H9 (cell line): ENCODE results near the gene ANAPC4. TPM values are rescaled to one million over a fixed set of nuclear protein-coding genes. Genes with fewer than 3 reads are reported as not detected.
A peak's percentile ranks its signal among the peaks of the same experiment; 100 is the strongest.

Source experiments
- DNase-seq: peaks from one replicate; pipeline ENCODE4 v3.0.0-alpha.2; 2017
- H2AFZ ChIP-seq: one replicate; pipeline ENCODE4 v1.6.1; 2013; ENCODE audit warnings: mild to moderate bottlenecking, low read length, control low read depth, moderate library complexity
- H2AK5ac ChIP-seq: 2 replicates; pipeline ENCODE4 v1.6.1; 2013; ENCODE audit warnings: low read length, control low read depth, mixed read lengths; ENCODE audit not compliant: insufficient read length
- H2BK120ac ChIP-seq: one replicate; pipeline ENCODE4 v1.6.1; 2013; ENCODE audit warnings: low read depth, mild to moderate bottlenecking, low read length, control low read depth, inconsistent platforms; ENCODE audit not compliant: poor library complexity, severe bottlenecking
- H2BK12ac ChIP-seq: 2 replicates; pipeline ENCODE4 v1.6.1; 2013; ENCODE audit warnings: low read length, control low read depth, mixed read lengths, low read depth; ENCODE audit not compliant: insufficient read length
- H2BK15ac ChIP-seq: 2 replicates; pipeline ENCODE4 v1.6.1; 2013; ENCODE audit warnings: low read depth, low read length, control low read depth
- H2BK20ac ChIP-seq: one replicate; pipeline ENCODE4 v1.6.1; 2013; ENCODE audit warnings: low read depth, mild to moderate bottlenecking, low read length, control low read depth, inconsistent platforms; ENCODE audit not compliant: poor library complexity, severe bottlenecking
- H2BK5ac ChIP-seq: 2 replicates; pipeline ENCODE4 v1.6.1; 2013; ENCODE audit warnings: low read length, control low read depth, mixed read lengths; ENCODE audit not compliant: insufficient read length
- H3K14ac ChIP-seq: 2 replicates; pipeline ENCODE4 v1.6.1; 2013; ENCODE audit warnings: low read length, control low read depth; ENCODE audit not compliant: insufficient read depth
- H3K18ac ChIP-seq: 2 replicates; pipeline ENCODE4 v1.6.1; 2013; ENCODE audit warnings: low read depth, mild to moderate bottlenecking, mixed read lengths, low read length, control low read depth; ENCODE audit not compliant: insufficient read length
- H3K23ac ChIP-seq: 2 replicates; pipeline ENCODE4 v1.6.1; 2013; ENCODE audit warnings: low read length, control low read depth, mixed read lengths, low read depth; ENCODE audit not compliant: insufficient read length
- H3K23me2 ChIP-seq: 2 replicates; pipeline ENCODE4 v1.6.1; 2013; ENCODE audit warnings: low read depth, mild to moderate bottlenecking, mixed read lengths, low read length, control low read depth; ENCODE audit not compliant: insufficient read length, poor library complexity, severe bottlenecking
- H3K27ac ChIP-seq: 2 replicates; pipeline ENCODE4 v1.5.1; 2013; ENCODE audit warnings: low read length, control low read depth, mixed read lengths, low read depth; ENCODE audit not compliant: insufficient read length
- H3K27me3 ChIP-seq: 2 replicates; pipeline ENCODE4 v1.6.1; 2013; ENCODE audit warnings: low read length, control low read depth, inconsistent platforms; ENCODE audit not compliant: insufficient read depth
- H3K4ac ChIP-seq: 2 replicates; pipeline ENCODE4 v1.6.1; 2013; ENCODE audit warnings: low read depth, mild to moderate bottlenecking, control low read depth, inconsistent platforms, low read length, moderate library complexity
- H3K4me1 ChIP-seq: 2 replicates; pipeline ENCODE4 v1.6.1; 2013; ENCODE audit warnings: low read length, control low read depth, inconsistent platforms; ENCODE audit not compliant: insufficient read depth
- H3K4me2 ChIP-seq: 2 replicates; pipeline ENCODE4 v1.6.1; 2013; ENCODE audit warnings: low read length, control low read depth, mixed read lengths; ENCODE audit not compliant: insufficient read length, insufficient read depth
- H3K56ac ChIP-seq: 2 replicates; pipeline ENCODE4 v1.6.1; 2013; ENCODE audit warnings: low read depth, mild to moderate bottlenecking, mixed read lengths, low read length, control low read depth; ENCODE audit not compliant: insufficient read length
- H3K79me1 ChIP-seq: 2 replicates; pipeline ENCODE4 v1.6.1; 2013; ENCODE audit warnings: low read depth, mild to moderate bottlenecking, moderate library complexity, low read length, control low read depth, inconsistent platforms; ENCODE audit not compliant: insufficient read depth, poor library complexity, severe bottlenecking
- H3K79me2 ChIP-seq: 2 replicates; pipeline ENCODE4 v1.6.1; 2013; ENCODE audit warnings: low read length, control low read depth, inconsistent platforms; ENCODE audit not compliant: insufficient read depth
- H3K9ac ChIP-seq: 2 replicates; pipeline ENCODE4 v1.6.1; 2013; ENCODE audit warnings: low read length, control low read depth, mixed read lengths; ENCODE audit not compliant: insufficient read length; ENCODE audit errors: extremely low read depth
- H3K9me3 ChIP-seq: one replicate; pipeline ENCODE4 v1.6.1; 2013; ENCODE audit warnings: low read depth, low read length, inconsistent platforms; ENCODE audit not compliant: control insufficient read depth
- H3T11ph ChIP-seq: one replicate; pipeline ENCODE4 v1.6.1; 2013; ENCODE audit warnings: mild to moderate bottlenecking, low read length, control low read depth, inconsistent platforms
- H4K20me1 ChIP-seq: one replicate; pipeline ENCODE4 v1.6.1; 2013; ENCODE audit not compliant: control insufficient read depth, insufficient read length, insufficient read depth
- H4K5ac ChIP-seq: 2 replicates; pipeline ENCODE4 v1.6.1; 2013; ENCODE audit warnings: low read depth, mild to moderate bottlenecking, mixed read lengths, low read length, control low read depth; ENCODE audit not compliant: insufficient read length
- H4K8ac ChIP-seq: replicated peaks from 2 replicates; pipeline ENCODE4 v1.6.1; 2013; ENCODE audit warnings: low read length, control low read depth, mixed read lengths, low read depth; ENCODE audit not compliant: insufficient read length
- H4K91ac ChIP-seq: 2 replicates; pipeline ENCODE4 v1.6.1; 2013; ENCODE audit warnings: low read depth, mild to moderate bottlenecking, moderate library complexity, mixed read lengths, low read length, control low read depth; ENCODE audit not compliant: insufficient read length
- H3K27ac Mint-ChIP-seq, 3 experiments: 2 replicates in 2 of 3; 3 replicates in 1 of 3; pipeline ENCODE4 v1.8.0; 2020 to 2021; ENCODE audit warnings: mixed read lengths in 3 of 3, mild to moderate bottlenecking in 1 of 3, moderate library complexity in 1 of 3
- H3K27me3 Mint-ChIP-seq: 2 replicates; pipeline ENCODE4 v1.8.0; 2021; ENCODE audit warnings: low read depth, mild to moderate bottlenecking, moderate library complexity, mixed read lengths
- H3K36me3 Mint-ChIP-seq, 3 experiments: 2 replicates in 2 of 3; 3 replicates in 1 of 3; pipeline ENCODE4 v1.8.0; 2020 to 2021; ENCODE audit warnings: low read depth in 3 of 3, mixed read lengths in 3 of 3; ENCODE audit not compliant: insufficient read depth in 1 of 3
- H3K4me1 Mint-ChIP-seq, 2 experiments: 2 replicates each; pipeline ENCODE4 v1.8.0; 2020; ENCODE audit warnings: mixed read lengths in 2 of 2
- H3K4me3 Mint-ChIP-seq, 2 experiments: 2 replicates in 1 of 2; 3 replicates in 1 of 2; pipeline ENCODE4 v1.8.0; 2020 to 2021; ENCODE audit warnings: mild to moderate bottlenecking in 2 of 2, mixed read lengths in 2 of 2, moderate library complexity in 1 of 2
- H3K9me3 Mint-ChIP-seq, 2 experiments: 2 replicates in 1 of 2; 3 replicates in 1 of 2; pipeline ENCODE4 v1.8.0; 2020; ENCODE audit warnings: mild to moderate bottlenecking in 2 of 2, mixed read lengths in 2 of 2, moderate library complexity in 1 of 2
- WGBS: extraction: QIAGEN DNeasy Blood & Tissue Kit; methylation state at CpG from one replicate; pipeline ENCODE4 v1.1.7; 2013; ENCODE audit warnings: missing lambda C conversion rate, low lambda C conversion rate, mixed read lengths; ENCODE audit not compliant: insufficient read length; ENCODE audit errors: extremely low coverage; 5-methylcytosine and 5-hydroxymethylcytosine counted together
- total RNA-seq: library from RNA; stranded (reverse); gene quantifications from 2 replicates; pipeline ENCODE4 v1.2.1, GENCODE V29; 2021
- TF ChIP-seq, protein P1 (sequence below): fragments of 200-600 bp; sonication (generic); conservative IDR thresholded peaks from 3 replicates; pipeline ENCODE4 v1.8.0; 2021; ENCODE audit warnings: antibody characterized with exemption, mild to moderate bottlenecking

Gene ANAPC4
- total RNA-seq, 1 experiment from 2014 or later: 42.5 TPM

- Histone ChIP-seq H3K23ac (no peak overlapping the region), H3K9ac (no peak overlapping the region), H3T11ph (no peak overlapping the region), H3K4ac (no peak overlapping the region), H2BK15ac (no peak overlapping the region), H3K9me3 (no peaks in the 10 kb centered on the region), H2AK5ac (no peak overlapping the region), H3K27ac (no peak overlapping the region), H3K27me3 (no peaks in the 10 kb centered on the region), H3K18ac (no peak overlapping the region), H4K91ac (no peak overlapping the region), H3K14ac (no peak overlapping the region; the same call in 1 of the 2 replicates), H3K4me2 (no peak overlapping the region), H3K79me1 (no peaks in the 10 kb centered on the region), H3K56ac (no peak overlapping the region), H4K20me1 (no peaks in the 10 kb centered on the region), H2BK12ac (no peak overlapping the region), H3K79me2 (no peaks in the 10 kb centered on the region), H4K5ac (no peak overlapping the region), H2AFZ (no peak overlapping the region), H3K4me1 (no peaks in the 10 kb centered on the region), H3K23me2 (no peaks in the 10 kb centered on the region), H2BK5ac (no peak overlapping the region), H4K8ac (no peak overlapping the region), H2BK20ac (no peak overlapping the region), H2BK120ac (no peak overlapping the region)
- Mint-ChIP-seq H3K9me3 (no peaks in the 10 kb centered on the region), H3K4me1 (no peaks in the 10 kb centered on the region), H3K4me3 (no peak overlapping the region), H3K36me3 (no peaks in the 10 kb centered on the region), H3K27ac (peak overlapping the region; percentile 14 to 87 (median 20); a peak in 1 of 7 replicates), H3K27me3 (no peaks in the 10 kb centered on the region)
- no CpG with 5 or more reads among the region's 5 CpGs for WGBS
- TF ChIP-seq, protein P1, sequence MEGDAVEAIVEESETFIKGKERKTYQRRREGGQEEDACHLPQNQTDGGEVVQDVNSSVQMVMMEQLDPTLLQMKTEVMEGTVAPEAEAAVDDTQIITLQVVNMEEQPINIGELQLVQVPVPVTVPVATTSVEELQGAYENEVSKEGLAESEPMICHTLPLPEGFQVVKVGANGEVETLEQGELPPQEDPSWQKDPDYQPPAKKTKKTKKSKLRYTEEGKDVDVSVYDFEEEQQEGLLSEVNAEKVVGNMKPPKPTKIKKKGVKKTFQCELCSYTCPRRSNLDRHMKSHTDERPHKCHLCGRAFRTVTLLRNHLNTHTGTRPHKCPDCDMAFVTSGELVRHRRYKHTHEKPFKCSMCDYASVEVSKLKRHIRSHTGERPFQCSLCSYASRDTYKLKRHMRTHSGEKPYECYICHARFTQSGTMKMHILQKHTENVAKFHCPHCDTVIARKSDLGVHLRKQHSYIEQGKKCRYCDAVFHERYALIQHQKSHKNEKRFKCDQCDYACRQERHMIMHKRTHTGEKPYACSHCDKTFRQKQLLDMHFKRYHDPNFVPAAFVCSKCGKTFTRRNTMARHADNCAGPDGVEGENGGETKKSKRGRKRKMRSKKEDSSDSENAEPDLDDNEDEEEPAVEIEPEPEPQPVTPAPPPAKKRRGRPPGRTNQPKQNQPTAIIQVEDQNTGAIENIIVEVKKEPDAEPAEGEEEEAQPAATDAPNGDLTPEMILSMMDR: no peak
- no peak for DNase-seq
Observed at GRCh38 chr4:25345744-25346143, 31.3 kb upstream of the ANAPC4 start.
